Spleen (tissue), 7 donors: ENCODE measurements around the gene ZDHHC11.

Experiments
- POLR2A ChIP-seq, 3 donors: fragments of 450-650 bp; IDR thresholded peaks; one replicate each; pipeline ENCODE4 v1.5.1; 2017; ENCODE audit warnings: antibody characterized with exemption in 3 of 3, mild to moderate bottlenecking in 1 of 3
- TF ChIP-seq, protein P1 (sequence below), 11 experiments: fragments of 200-600 bp in 7 of 11; fragments of 450-650 bp in 4 of 11; sonication (generic) in 4 of 11; IDR thresholded peaks in 8 of 11; conservative IDR thresholded peaks in 3 of 11; 1 replicate in 7 of 11; 2 replicates in 4 of 11; pipeline versions ENCODE4 v1.4.0 to v1.8.0; 2016 to 2021; ENCODE audit warnings: antibody characterized with exemption in 11 of 11, inconsistent platforms in 4 of 11, mild to moderate bottlenecking in 1 of 11
- donor health status: DM: no; HTN: no; CAD: no; lungs with moderate emphysema.
- donor health status: DM: no; HTN: no; CAD: no.
- donor health status: DM: no; HTN: no; CAD: no.

DNA sequence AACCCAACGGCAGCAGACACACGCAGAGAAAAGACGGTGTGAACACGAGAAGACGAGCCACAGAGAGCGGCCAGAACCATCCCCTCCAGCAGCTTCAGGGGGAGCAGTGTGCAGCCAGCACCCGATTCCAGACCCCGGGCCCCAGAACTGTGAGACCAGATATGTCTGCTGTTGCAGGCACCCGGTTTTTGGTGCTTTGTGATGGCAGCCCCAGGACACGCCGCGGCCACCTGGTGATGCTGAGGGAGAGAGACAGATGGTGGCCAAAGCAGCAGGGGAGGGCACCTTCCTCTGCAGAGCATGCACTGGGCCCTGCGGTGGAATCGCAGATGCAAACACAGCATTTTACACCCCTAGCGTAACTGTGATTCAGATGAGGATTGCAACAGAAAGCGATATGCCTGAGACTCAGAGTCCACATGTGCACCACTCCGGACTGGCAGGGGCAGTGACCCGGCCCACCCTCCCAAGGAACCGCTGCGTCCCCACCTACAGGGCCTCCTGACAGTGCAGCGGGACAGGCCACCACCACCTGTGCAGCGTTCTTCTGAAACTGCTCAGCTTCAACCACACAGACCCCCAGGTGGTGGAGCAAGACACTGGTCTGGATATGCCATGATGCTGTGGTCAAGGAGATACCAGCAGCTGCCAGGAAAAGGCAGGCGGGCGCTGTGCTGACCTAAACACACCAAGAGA lies 90.3 kb downstream of the ZDHHC11 start:
- TF ChIP-seq POLR2A (IDR thresholded peaks at IDR 0.05), result no peak
- TF ChIP-seq, protein P1, sequence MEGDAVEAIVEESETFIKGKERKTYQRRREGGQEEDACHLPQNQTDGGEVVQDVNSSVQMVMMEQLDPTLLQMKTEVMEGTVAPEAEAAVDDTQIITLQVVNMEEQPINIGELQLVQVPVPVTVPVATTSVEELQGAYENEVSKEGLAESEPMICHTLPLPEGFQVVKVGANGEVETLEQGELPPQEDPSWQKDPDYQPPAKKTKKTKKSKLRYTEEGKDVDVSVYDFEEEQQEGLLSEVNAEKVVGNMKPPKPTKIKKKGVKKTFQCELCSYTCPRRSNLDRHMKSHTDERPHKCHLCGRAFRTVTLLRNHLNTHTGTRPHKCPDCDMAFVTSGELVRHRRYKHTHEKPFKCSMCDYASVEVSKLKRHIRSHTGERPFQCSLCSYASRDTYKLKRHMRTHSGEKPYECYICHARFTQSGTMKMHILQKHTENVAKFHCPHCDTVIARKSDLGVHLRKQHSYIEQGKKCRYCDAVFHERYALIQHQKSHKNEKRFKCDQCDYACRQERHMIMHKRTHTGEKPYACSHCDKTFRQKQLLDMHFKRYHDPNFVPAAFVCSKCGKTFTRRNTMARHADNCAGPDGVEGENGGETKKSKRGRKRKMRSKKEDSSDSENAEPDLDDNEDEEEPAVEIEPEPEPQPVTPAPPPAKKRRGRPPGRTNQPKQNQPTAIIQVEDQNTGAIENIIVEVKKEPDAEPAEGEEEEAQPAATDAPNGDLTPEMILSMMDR (IDR thresholded peaks at IDR 0.05 in 8 of 11, conservative IDR thresholded peaks at IDR 0.05 in 3 of 11), result no peak
